Endothelial cell of umbilical vein (primary cell): Measurements from ENCODE around the gene TRPM1. TPM values are rescaled to one million over a fixed set of nuclear protein-coding genes. Genes with fewer than 3 reads are reported as not detected.

Experiments
- microRNA counts: library from miRNA; unstranded; fragments of <30 nt; microRNA quantifications from one replicate; lab custom pipeline; 2016
- microRNA-seq: library from miRNA; unstranded; fragments of <30 nt; microRNA quantifications from one replicate; pipeline ENCODE4 v1.2.0, GENCODE V29; 2021; ENCODE audit warnings: borderline number of aligned reads, borderline replicate concordance
- polyA plus RNA-seq, 4 experiments: library from polyadenylated mRNA; depleted of rRNA in 3 of 4; stranded (reverse) in 3 of 4; unstranded in 1 of 4; fragments of >200 nt; gene quantifications; 2 replicates each; pipeline versions ENCODE4 v1.2.1 to v1.2.3, GENCODE V29; 2011 to 2012; ENCODE audit warnings: missing spikeins in 1 of 4
- small RNA-seq: library from RNA; depleted of rRNA; stranded (forward); fragments of <200 nt; gene quantifications from one replicate; pipeline ENCODE3, GENCODE V24; 2012; ENCODE audit warnings: low replicate concordance, low read depth; ENCODE audit not compliant: insufficient read depth, insufficient read length
- total RNA-seq: library from RNA; stranded (reverse); gene quantifications from 2 replicates; pipeline ENCODE4 v1.2.3, GENCODE V29; 2021

Gene TRPM1
- total and polyA plus RNA-seq, 2 donors (not counting 3 experiments of a cell fraction or from before 2014, with no cell fraction given): 0.19 TPM; not detected in 1

MicroRNAs within 50 kb of the gene (microRNA counts, 767-probe panel; counts per million panel counts)
- 723 counts per million, percentile 96 among the panel's probes with 10 or more counts for microRNA hsa-miR-211-5p (lab: Ali Mortazavi, UCI)

Small RNA genes within 50 kb of the gene (microRNA-seq; reads per million reads assigned to microRNA genes)
- gene MIR211: not detected

Small RNA genes within 50 kb of the gene (small RNA-seq; reads per million reads assigned to genes)
- gene MIR211 (not detected), gene RNU6-466P (not detected)

Other genes with a start within 250 kb of the TRPM1 start
- 11.7 and 12.0 TPM in 2 replicates for gene FAN1, start 197.8 kb downstream of the TRPM1 start, total RNA-seq
- 3.5 and 4.3 TPM in 2 replicates for gene FAN1, start 197.8 kb downstream of the TRPM1 start, polyA plus RNA-seq
- 65.5 and 88.5 TPM in 2 replicates for gene MTMR10, start 110.1 kb downstream of the TRPM1 start, total RNA-seq
- 41.7 and 48.3 TPM in 2 replicates for gene MTMR10, start 110.1 kb downstream of the TRPM1 start, polyA plus RNA-seq
- gene KLF13, start 225.1 kb upstream of the TRPM1 start, total RNA-seq: 30.1 and 31.9 TPM in 2 replicates
- 10.1 TPM in 2 replicates for gene KLF13, start 225.1 kb upstream of the TRPM1 start, polyA plus RNA-seq